ENCODE measurements around the gene PTPRM.

PTPRM gene

DNA sequence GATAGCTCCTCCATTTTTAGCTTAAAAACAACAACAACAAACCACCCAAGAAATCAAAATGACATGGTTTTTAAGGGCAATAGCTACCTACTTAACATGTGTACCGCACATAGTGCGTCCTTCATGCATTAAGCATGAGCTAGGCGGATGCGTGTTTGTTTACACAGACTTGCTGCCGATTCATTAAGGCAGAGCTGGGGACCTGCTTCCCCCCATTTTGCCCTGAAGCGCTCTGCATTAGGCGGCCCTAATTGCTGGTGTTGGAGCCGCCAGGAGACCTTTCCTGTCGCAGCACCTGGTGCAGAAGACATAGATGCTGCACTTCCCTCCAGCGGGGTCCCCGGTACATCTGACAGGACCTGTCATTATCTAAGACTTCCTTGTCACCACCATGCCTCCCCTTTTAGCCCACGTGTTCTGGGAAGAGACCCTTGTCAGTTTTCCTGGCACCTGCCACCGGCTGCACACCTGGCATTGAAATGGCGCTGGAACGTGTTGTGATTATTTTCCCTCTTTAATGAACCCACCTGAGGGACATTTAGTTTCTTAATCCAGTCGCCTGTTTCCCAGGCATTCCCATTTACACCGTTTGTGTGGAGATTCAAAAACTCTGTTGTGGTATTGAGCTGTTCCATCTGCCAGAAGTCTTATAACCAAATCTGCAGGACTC, 781.1 kb downstream of the PTPRM start:
- no peak for DNase-seq

GRCh38 chr18:8349608-8350323, 782.6 kb downstream of the PTPRM start:
- DNase-seq = no peak

DNA sequence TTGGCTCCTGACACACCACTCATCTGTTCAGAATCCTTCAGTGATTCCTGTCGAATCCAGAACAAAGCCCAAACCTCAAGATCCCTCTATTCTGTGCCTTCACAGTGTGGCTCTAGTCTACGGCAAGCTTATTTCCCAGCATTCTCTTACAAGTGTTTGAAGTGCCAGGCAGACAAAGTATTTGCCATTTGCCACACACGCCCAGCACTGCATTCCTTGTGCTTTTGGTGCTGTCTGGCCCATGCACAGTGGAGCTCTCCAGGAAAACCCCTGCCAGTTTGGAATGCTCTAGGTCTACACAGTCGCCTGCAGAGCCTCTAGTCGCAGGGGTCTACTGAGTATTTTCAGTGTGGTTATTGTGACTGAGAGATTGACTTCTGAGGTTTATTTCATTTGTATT, 783.5 kb downstream of the PTPRM start:
- no peak for DNase-seq

DNA sequence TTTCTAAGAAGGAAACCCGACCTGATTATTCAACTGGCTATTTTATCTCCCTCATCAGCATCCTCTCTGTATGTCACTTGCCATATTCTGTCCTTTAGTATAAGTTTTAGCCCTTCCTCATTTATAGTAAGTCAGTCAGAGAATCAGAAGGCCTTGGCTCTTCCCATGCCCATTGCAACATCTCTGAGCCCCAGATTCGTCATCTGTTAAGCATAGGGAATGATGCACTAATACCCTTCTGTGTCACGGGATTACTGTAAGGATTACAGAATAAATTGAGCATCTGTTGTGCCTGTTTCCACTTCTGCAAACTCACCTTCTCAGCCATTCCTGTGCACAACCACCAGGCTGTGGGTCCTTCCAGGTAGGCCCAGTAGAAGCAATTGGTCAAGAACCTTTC, 784.0 kb downstream of the PTPRM start:
- no peak for DNase-seq

DNA sequence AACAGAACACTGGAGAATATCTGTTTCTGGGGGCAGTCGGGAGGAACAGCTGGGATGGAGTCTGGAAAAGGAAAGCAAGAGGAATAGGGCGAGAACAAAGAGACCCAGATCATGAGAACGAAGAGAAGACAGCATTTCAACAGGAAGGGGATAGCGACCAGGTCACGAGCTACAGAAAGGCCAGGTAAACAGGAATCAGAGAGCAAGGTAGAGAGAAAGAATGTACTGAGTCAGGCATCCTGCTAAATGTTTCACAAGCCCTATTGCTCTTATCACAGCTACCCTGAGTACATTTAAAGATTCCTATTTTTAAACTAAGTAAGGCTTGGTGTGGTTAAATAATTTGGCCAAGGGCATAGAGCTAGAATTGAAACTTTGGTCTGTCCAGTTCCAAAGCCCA, 787.2 kb downstream of the PTPRM start:
- DNase-seq = no peak

DNA sequence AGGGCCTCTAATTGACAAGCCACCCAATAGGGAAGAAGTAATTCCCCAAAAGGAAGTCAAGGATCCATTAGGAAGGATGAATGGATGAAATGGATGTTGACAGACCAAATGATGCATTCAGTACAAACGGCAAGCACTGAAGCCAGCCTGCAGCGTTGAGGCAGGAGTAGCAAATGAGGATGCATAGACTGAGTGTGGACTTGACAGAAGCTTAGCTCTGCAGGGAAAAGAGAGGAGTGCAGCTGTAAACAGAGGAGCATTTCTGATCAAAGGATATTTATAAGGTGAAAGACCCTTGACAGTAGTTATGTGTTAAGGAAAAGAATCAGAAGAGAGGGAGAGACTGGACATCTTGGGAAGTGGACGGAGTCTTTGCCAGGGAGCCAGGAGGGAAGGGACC, 788.9 kb downstream of the PTPRM start:
- DNase-seq = no peak

DNA sequence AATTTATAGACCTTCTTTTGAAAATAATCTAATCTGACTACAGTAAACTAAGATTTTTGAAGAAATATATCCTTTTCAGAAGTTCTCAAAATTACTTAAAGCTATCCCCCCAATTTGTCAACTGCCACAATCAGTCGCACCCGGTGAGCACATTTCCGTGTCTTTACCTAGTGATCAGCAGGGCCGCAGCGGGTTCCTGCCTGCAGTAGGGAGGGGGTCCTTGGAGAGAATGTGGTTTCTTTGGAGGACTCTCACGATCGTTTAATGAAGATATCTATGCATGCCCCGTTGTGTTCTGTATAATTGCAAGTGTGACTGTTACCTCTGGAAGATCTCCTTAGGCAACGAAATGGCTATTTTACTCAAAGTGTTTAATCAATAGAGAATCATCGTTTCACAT, 790.2 kb downstream of the PTPRM start:
- DNase-seq = no peak

DNA sequence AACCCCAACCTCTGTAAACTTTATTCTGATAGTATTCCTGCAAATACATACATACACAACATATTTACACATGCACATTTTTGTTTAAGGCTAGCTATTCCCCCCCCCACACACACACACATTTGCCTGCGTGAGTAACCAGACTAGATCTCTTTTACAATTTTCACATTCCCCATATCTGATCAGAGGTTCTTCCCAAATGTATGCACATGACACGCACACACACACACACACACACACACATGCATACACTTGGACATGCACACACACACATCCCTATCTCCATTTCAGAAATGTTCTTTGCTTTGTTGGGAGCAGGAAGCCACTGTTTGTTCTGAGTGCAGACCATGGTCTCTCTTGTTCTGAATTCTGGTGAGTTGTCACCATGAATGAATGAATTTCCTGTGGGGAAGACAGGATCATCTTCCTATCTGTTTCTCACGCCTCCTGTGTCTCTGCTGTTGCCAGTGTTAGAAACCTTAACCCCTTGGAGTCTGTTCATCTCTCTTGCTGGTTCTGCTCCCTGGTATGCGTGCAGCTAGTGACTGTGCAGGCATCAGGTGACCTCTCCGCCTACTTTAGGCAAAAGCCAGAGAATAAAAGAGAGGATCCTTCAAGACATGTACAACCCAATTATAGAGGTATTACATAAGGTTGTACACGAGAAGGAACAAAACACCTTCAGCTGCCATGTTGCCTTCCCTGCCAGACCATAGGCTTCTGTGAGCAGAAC, 791.1 kb downstream of the PTPRM start:
- DNase-seq = no peak

- DNase-seq = no peak
These were observed 792.0 kb downstream of the PTPRM start for GRCh38 chr18:8359076-8359475.

GRCh38 chr18:8359481-8359880, 792.4 kb downstream of the PTPRM start:
- no peak for DNase-seq

- no peak for DNase-seq
These were observed 794.9 kb downstream of the PTPRM start for GRCh38 chr18:8361941-8362471.

- no peak for DNase-seq
These were observed 795.7 kb downstream of the PTPRM start for GRCh38 chr18:8362863-8363262.

DNA sequence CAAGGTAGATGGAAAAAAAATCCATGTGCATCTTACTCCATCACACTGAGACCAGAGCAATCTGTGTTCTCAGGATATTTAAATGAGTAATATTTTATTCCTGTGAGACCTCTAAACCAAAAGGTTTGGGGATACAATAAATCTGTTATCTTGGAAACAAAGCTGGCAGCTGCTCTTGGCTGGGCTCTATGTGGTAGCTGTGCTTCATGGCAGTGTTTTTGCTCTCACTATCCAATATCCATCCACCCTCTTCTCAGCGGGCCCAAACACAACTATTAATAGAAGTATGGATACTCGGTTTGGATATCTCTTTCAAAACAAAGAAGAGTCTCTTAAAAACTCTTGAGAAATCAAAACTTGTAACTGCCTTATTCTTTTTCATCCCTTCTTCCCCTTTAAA, 797.3 kb downstream of the PTPRM start:
- DNase-seq = no peak

GRCh38 chr18:8365006-8365405, 797.9 kb downstream of the PTPRM start:
- no peak for DNase-seq

DNA sequence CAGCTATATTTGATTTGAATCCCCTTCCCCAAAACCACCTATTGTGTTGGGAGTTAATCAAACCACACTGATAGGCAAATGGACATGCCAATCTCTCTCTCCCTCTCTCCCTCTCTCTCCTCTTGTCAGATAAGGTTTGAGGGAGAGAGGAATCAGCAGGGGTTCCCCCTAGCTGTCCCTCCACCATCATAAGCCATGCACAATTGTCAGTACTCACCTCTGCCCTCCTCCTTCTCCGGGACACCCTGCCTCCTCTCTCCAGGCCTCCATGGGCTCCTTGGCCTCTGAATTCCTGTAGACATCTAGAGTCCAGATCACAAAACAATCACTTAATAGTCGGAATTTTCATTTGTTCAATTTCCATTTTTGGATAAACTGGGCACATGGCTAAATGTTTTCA, 798.4 kb downstream of the PTPRM start:
- no peak for DNase-seq

DNA sequence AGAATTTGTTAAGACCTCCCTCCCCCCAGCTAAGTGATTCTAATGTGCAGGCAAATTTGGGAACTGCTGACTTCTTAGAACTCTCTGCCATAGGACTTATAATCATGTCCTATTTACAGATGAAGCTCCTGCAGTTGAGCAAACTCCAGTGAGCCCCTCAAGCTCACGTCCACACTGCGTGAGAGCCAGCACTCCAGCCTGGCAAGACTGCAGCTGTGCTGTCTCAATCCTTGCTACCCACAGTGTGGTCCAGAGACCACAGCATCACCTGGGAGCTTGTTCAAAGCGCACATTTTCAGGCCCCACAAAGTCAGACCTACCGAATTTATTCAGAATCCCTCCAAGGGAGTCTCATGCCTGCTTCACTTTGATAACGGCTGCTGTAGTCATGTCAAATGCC, 799.0 kb downstream of the PTPRM start:
- DNase-seq = no peak

DNA sequence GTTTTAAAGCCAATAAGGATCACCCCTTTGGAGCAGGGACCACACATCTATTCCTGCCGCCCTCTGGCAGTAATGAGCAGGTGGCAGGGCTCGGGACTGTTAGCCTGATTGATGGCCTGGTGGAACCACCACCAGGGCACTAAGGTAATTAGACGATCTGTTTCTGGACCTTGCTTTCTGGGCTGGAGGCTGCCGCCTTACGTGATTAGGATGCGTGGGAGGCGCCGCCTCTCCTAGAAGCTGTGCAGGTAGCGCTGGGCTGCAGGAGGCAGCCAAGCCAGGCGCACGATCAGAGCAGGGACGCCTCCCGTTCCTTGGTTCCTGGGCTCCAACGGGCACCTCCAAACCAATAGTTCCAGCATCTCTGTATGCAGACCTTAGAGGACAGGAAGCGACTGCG, 799.5 kb downstream of the PTPRM start:
- DNase-seq = no peak

DNA sequence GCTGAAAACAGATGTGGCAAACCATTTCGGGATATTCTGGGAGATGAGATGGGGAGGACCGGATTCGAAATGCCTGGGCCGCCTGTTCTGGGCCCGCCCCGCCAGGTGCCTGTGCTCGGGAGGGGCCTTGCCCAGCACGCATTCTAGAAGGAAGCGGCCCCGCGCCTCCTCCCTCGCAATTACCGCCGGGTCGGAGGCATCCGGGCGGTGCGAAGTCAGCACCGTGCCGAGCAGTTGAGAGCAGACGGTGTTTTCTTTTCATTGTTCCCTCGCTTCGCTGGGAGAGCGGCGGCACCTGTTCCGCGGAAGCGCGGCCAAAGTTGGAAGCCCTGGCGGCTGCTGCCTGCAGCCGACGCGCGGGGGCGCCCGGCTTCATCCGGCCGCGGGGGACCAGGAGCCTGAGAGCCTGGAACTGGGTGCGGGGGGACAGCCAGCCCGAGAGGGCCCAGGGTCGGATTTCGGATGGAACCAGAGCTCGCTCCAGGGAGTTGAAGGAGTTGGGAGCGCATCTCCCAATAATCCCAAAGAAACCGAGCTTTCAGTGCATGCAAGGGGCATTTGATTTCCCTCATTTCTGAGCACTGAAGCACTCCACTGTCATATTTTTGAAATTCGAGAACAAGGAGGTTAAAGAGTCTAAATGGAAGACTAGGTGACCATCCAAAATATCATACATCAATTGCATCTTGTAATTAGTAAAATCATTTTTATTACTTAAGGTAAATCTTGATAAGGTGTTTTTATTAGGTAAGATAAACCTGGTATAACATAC, 800.3 kb downstream of the PTPRM start:
- DNase-seq = peak; percentile 17

DNA sequence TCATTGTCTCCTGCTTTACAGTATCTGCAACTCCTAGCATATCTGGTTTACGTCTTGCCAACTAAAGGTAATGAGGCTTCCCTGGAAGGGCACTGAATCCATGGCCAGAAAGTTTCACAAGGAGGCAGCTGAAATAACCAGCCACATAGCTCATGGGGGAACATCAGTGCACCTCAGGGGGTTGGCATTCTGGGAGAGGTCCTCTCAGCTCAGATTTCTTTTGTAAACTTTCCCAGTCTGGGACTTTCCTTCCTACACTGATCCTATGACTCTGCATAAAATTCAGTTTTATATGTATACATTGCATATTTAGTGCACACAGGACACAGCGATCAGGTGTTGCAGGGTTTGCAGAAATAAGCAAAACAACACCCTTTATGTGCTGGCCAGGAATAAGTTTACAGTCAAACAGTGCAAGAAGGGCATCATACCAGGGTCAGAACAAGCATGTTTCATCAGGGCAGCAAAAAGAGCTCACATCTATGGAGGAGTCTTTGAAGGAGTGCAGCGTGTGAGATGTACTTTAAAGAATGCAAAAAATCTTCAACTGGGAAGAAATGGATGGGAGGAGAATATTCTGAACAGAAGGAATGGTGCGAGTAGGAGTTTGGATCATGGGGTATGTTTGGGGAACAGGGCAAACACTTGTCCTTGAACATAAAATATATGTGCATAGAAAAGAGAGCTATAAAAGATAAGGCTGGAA, 801.5 kb downstream of the PTPRM start:
- no peak for DNase-seq

DNA sequence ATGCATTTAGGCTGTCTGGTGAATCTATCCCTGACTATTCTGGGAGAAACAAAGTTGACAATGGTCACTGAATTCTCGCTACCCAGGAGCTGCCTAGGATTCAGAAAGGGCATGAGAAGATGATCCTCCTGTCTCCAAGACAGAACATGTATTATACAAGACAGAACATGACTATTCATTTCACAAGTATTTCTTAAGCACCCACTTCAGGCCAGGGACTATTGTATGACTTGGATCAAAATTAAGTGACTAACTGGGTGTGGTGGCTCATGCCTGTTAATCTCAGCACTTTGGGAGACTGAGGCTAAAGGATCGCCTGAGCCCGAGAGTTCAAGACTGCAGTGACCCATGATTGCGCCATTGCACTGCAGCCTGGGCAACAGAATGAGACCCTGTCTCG, 806.4 kb downstream of the PTPRM start:
- no peak for DNase-seq

- DNase-seq = no peak
These were observed 807.6 kb downstream of the PTPRM start for GRCh38 chr18:8374676-8375075.

DNA sequence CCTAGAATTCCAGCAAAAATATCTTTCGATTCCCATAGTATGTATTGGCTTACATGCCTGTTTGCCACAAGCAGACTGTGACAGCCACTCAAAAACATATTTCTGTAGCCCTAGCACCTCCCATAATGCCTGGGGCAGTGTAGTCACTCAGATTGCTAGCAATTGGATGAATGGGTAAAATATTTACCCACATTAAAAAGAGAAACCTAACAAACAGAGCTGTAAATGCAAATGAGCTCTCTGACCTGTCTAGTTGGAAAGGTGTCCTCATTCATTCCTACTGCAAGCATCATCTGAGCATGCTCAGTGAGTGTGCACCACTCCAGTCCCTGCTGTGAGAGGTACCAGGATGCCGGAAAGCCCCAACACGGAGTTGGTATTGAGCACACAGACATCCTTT, 808.1 kb downstream of the PTPRM start:
- no peak for DNase-seq
